Neural crest cell (in vitro differentiated cells): ENCODE measurements around the gene CBLIF. TPM values are rescaled to one million over a fixed set of nuclear protein-coding genes. Genes with fewer than 3 reads are reported as not detected.
"Not testable (repeated sequence)": the region's sequence is repeated elsewhere in the genome, so short reads cannot be mapped to it uniquely, and the experiment has no call there.

Experiments
- DNase-seq: peaks from one replicate; pipeline ENCODE4 v3.0.0; 2021; ENCODE audit warnings: low read depth, mixed read lengths, low spot score
- H3K27ac Mint-ChIP-seq: one replicate; pipeline ENCODE4 v1.8.0; 2021; ENCODE audit warnings: mild to moderate bottlenecking, mixed read lengths; ENCODE audit not compliant: unreplicated experiment
- H3K27me3 Mint-ChIP-seq: 2 replicates; pipeline ENCODE4 v1.8.0; 2021; ENCODE audit warnings: low read depth, mild to moderate bottlenecking, mixed read lengths
- H3K36me3 Mint-ChIP-seq: 2 replicates; pipeline ENCODE4 v1.8.0; 2021; ENCODE audit warnings: low read depth, mild to moderate bottlenecking, mixed read lengths
- H3K4me1 Mint-ChIP-seq: 2 replicates; pipeline ENCODE4 v1.8.0; 2021; ENCODE audit warnings: mixed read lengths
- H3K4me3 Mint-ChIP-seq: one replicate; pipeline ENCODE4 v1.8.0; 2021; ENCODE audit warnings: mild to moderate bottlenecking, mixed read lengths
- H3K9me3 Mint-ChIP-seq: 2 replicates; pipeline ENCODE4 v1.8.0; 2021; ENCODE audit warnings: mixed read lengths
- CTCF ChIP-seq: fragments of 200-600 bp; sonication (generic); conservative IDR thresholded peaks from 2 replicates; pipeline ENCODE4 v1.5.0; 2021; ENCODE audit warnings: antibody characterized with exemption, mild to moderate bottlenecking
- total RNA-seq: library from RNA; stranded (reverse); gene quantifications from 2 replicates; pipeline ENCODE4 v1.2.1, GENCODE V29; 2021

CBLIF gene
- total RNA-seq, 1 donor from 2014 or later: not detected

- H3K4me1 Mint-ChIP-seq: peaks cover 6% of the 10 kb centered on the region
- no peak for DNase-seq
- H3K27me3 Mint-ChIP-seq: no peaks in the 10 kb centered on the region
- no peaks in the 10 kb centered on the region for H3K9me3 Mint-ChIP-seq
- H3K36me3 Mint-ChIP-seq: no peaks in the 10 kb centered on the region
- no peak overlapping the region for H3K4me3 Mint-ChIP-seq
- TF ChIP-seq CTCF: no peak
- H3K27ac Mint-ChIP-seq: no peak overlapping the region
Observed at GRCh38 chr11:59859673-59860072, 14.4 kb upstream of the CBLIF start.

GRCh38 chr11:59857439-59858434, 12.4 kb upstream of the CBLIF start:
- H3K27ac Mint-ChIP-seq: peak overlapping the region; percentile 53
- H3K4me3 Mint-ChIP-seq: no peak overlapping the region
- H3K9me3 Mint-ChIP-seq: no peaks in the 10 kb centered on the region
- no peak for DNase-seq
- H3K36me3 Mint-ChIP-seq: no peaks in the 10 kb centered on the region
- no peak for TF ChIP-seq CTCF
- no peaks in the 10 kb centered on the region for H3K27me3 Mint-ChIP-seq
- no peaks in the 10 kb centered on the region for H3K4me1 Mint-ChIP-seq

GRCh38 chr11:59854871-59855270, 9.6 kb upstream of the CBLIF start:
- Mint-ChIP-seq H3K4me3 (no peak overlapping the region), H3K27ac (no peak overlapping the region), H3K4me1 (no peaks in the 10 kb centered on the region), H3K27me3 (no peaks in the 10 kb centered on the region), H3K9me3 (no peaks in the 10 kb centered on the region), H3K36me3 (no peaks in the 10 kb centered on the region)
- no peak for DNase-seq
- TF ChIP-seq CTCF: no peak

GRCh38 chr11:59851416-59851815, 6.1 kb upstream of the CBLIF start:
- H3K27ac Mint-ChIP-seq, H3K9me3 Mint-ChIP-seq, H3K4me1 Mint-ChIP-seq, H3K4me3 Mint-ChIP-seq, H3K36me3 Mint-ChIP-seq, DNase-seq, H3K27me3 Mint-ChIP-seq: not testable (repeated sequence)

GRCh38 chr11:59849551-59849950, 4.3 kb upstream of the CBLIF start:
- DNase-seq, H3K4me3 Mint-ChIP-seq, H3K36me3 Mint-ChIP-seq, H3K9me3 Mint-ChIP-seq, H3K27ac Mint-ChIP-seq, H3K27me3 Mint-ChIP-seq: not testable (repeated sequence)
- H3K4me1 Mint-ChIP-seq: peaks cover 11% of the 10 kb centered on the region

- no peak for DNase-seq
- no peak overlapping the region for H3K27ac Mint-ChIP-seq
- no peak for TF ChIP-seq CTCF
- no peaks in the 10 kb centered on the region for H3K36me3 Mint-ChIP-seq
- H3K9me3 Mint-ChIP-seq: peaks cover 2% of the 10 kb centered on the region
- H3K27me3 Mint-ChIP-seq: no peaks in the 10 kb centered on the region
- no peak overlapping the region for H3K4me3 Mint-ChIP-seq
- H3K4me1 Mint-ChIP-seq: peaks cover 11% of the 10 kb centered on the region
Observed at GRCh38 chr11:59849129-59849528, 3.8 kb upstream of the CBLIF start.

GRCh38 chr11:59848439-59848838, 3.1 kb upstream of the CBLIF start:
- not testable (repeated sequence) for H3K27ac Mint-ChIP-seq, DNase-seq

More at GRCh38 chr11:59848439-59848838, 3.1 kb upstream of the CBLIF start:
- not testable (repeated sequence) for H3K27me3 Mint-ChIP-seq, H3K4me3 Mint-ChIP-seq, H3K9me3 Mint-ChIP-seq, H3K36me3 Mint-ChIP-seq
- H3K4me1 Mint-ChIP-seq: peaks cover 11% of the 10 kb centered on the region
